ENCODE measurements around the gene ZNF580.

The ZNF580 gene

DNA sequence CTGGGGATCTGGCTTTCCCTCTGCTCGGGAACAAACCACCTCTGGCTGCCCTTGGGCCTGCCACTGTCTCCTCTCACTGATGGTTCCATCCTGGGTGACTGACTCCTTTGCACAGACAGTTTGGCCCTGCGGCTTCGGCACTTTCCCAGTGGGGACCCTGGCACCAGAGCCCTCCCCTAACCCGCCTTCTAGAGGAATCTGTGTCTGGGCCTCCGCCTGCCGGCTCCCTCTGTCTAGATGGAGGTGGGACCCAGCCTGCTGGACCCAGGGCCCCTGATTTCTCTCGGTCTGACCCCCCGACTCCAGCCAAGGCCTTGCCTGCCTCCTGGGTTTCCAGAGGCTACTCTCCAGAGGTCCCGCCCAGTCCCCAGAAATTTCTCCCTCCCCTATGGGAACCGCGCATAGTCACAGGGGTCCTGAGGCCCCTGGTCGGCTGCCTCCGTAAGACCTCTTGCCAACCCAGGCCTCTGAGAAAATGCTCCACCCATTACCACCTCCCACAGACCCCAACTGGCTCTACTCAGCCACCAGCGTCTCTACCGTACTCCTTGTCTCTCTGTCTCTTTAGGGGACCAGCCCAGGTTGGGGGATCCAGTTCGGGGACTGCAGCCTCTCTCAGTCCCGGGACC is 9.9 kb downstream of the ZNF580 start:
- no peak overlapping the region for H3K4me3 ChIP-seq (ENCODE audit: low read depth, low read length)
- TF ChIP-seq, protein P1, sequence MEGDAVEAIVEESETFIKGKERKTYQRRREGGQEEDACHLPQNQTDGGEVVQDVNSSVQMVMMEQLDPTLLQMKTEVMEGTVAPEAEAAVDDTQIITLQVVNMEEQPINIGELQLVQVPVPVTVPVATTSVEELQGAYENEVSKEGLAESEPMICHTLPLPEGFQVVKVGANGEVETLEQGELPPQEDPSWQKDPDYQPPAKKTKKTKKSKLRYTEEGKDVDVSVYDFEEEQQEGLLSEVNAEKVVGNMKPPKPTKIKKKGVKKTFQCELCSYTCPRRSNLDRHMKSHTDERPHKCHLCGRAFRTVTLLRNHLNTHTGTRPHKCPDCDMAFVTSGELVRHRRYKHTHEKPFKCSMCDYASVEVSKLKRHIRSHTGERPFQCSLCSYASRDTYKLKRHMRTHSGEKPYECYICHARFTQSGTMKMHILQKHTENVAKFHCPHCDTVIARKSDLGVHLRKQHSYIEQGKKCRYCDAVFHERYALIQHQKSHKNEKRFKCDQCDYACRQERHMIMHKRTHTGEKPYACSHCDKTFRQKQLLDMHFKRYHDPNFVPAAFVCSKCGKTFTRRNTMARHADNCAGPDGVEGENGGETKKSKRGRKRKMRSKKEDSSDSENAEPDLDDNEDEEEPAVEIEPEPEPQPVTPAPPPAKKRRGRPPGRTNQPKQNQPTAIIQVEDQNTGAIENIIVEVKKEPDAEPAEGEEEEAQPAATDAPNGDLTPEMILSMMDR (conservative IDR thresholded peaks at IDR 0.05; ENCODE audit: low read depth, low read length), result no peak
- DNase-seq (ENCODE audit: low read depth), result no peak

DNA sequence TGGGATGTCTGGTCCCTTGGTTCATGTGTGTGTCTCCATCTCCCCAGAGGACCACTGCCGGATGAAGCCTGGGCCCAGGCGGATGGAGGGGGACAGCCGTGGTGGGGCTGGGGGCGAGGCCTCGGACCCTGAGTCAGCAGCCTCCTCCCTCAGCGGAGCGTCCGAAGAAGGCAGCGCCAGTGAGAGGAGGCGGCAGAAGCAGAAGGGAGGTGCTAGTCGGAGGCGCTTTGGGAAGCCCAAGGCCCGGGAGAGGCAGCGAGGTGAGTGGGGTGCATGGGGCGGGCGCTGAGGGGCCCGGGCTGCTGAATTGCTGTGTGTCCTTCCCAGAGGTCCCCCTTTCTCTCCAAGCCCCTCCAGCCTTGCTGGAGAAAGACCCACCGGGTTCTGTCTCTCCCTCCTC is 10.4 kb downstream of the ZNF580 start:
- no peak for DNase-seq (ENCODE audit: low read depth)
- TF ChIP-seq, protein P1 (conservative IDR thresholded peaks at IDR 0.05; ENCODE audit: low read depth, low read length), result no peak
- no peak overlapping the region for H3K4me3 ChIP-seq (ENCODE audit: low read depth, low read length)

DNA sequence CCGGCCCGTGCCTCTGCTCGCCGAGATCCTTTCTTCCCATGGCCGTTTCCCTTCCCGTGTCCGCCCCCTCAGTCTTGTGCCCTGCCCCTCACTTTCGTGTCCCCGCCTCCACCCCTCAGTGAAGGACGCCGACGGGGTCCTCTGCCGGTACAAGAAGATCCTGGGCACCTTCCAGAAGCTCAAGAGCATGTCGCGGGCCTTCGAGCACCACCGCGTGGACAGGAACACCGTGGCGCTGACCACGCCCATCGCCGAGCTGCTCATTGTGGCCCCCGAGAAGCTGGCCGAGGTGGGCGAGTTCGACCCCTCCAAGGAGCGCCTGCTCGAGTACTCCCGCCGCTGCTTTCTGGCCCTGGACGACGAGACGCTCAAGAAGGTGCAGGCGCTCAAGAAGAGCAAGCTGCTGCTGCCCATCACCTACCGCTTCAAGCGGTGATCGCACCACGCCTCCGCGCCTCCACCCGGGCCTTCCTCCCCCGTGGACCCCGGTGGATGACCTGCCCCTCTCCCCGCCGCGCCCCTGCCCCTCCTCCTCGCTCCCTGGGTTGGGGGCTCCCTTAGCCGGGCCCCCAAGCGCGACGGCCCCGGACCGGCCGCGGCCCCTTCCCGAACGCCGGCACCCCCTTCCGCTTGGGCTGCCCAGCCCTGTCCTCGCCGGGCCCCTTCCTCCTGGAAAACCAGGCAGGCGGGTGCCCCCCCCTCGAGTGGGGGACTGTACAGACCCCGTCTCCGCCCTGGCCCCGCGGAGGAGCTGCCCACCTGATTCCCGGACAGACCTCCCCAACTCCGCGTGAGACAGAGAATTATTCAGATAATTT is 11.7 kb downstream of the ZNF580 start:
- no peak for DNase-seq (ENCODE audit: low read depth)
- TF ChIP-seq, protein P1 (conservative IDR thresholded peaks at IDR 0.05; ENCODE audit: low read depth, low read length), result no peak
- H3K4me3 ChIP-seq (ENCODE audit: low read depth, low read length), result no peak overlapping the region

DNA sequence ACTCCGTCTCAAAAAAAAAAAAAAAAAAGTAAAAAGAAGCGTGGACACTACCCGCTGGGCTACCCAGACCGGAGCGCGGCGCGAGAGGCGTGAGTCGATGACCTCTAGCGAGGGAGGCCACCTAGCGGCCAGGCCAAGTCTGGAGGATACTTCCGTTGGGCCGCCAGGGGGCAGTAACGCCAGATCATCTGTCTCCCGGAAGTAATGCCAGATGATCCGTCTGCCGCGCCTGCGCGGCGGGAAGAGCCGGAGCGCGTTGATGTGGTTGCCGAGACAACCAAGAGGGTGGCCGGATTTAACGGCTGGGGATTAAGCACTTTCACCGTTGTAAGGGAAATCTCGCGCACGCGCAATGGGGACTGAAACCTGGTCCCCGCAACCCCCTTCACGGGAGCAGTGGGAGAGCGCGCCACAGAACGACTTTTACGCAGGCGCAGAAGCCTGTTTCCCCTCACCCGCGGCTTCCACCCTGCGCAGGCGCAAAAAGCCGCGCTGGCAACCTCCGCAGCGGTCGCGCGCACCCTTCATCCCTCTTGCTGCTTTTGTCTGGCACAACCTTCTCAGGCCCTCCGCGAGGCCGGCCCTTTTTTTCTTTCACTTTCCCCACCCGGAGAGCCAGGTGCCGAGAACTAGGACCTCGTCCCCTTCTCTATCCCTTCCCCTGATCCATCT is 13.0 kb downstream of the ZNF580 start:
- TF ChIP-seq, protein P1 (conservative IDR thresholded peaks at IDR 0.05; ENCODE audit: low read depth, low read length), result peak; percentile 99
- DNase-seq (ENCODE audit: low read depth), result peak; percentile 99
- H3K4me3 ChIP-seq (ENCODE audit: low read depth, low read length), result peak overlapping the region; percentile 66

DNA sequence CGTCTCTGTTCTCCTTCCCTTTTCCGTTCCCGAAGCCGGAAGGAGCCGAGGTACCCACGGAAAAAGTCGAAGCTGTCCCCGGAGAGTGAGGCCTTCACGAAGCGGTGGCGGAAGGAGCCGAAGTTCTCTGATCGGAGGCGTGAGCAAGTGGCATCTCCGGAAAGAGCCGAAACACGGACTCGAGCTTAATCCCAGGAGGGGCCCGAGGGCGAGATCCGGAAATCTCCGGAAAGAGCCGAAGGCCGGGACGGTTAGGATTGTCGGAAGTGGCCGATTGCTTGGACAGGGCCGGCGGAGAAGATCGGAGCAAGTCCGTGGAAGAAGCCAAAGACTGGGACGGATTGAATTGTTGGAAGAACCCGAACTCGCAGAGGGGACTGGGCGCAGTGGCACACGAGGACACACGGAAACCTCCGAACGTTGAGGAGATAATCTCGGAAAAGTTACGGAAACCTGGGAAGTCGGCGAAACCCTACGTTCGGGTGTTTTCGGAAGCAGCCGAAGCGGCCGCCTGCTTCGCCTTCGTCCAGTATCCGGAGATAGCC is 13.6 kb downstream of the ZNF580 start:
- H3K4me3 ChIP-seq (ENCODE audit: low read depth, low read length), result peak overlapping the region; percentile 66
- TF ChIP-seq, protein P1 (conservative IDR thresholded peaks at IDR 0.05; ENCODE audit: low read depth, low read length), result no peak
- peak; percentile 100 for DNase-seq (ENCODE audit: low read depth)

DNA sequence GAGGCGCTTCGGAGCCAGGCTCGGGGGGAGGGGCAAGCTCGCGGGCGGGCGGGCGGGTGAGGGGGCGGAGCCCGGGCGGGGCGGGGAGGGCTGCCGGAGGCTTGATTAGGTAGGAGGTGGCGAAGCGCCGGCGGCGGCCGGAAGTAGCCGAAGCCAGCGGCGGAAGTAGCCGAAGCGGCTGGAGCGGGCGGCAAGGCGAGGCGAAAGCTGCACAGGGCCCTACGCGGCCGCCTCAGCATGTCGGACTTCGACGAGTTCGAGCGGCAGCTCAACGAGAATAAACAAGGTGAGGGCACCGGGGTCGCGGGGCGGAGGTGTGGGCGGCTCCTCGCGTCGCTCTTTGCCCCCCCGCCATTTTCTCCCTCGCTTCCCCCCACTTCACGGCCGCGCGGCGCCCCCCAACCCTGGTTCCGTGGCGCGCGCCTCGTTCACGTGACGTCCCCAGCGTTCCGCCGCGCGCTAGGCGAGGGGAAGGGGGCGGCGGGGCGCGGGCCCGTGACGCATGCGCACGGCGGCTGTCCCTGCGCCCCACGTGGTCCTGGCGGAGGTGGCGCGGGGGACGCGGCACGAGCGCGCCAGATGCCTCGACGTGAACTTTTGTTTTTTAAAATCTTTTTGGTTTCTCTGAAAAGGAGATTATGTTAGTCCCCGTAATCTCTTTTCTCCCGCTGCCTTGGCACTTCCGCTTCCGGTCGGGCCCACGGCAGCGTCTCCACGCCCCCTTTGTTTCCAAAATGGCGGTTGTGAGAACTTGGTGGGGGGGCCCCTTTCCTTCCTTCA is 14.3 kb downstream of the ZNF580 start, which contains the start of gene U2AF2:
Gene U2AF2, plus strand, starts transcription at position 168 of the 780 bp plus-strand sequence. Its CDS starts 70 bp downstream, at position 238.
- H3K4me3 ChIP-seq (ENCODE audit: low read depth, low read length), result peak within 1 kb of the TSS; percentile 96
- peak; percentile 95 for DNase-seq (ENCODE audit: low read depth)
- TF ChIP-seq, protein P1 (conservative IDR thresholded peaks at IDR 0.05; ENCODE audit: low read depth, low read length), result no peak

All from choroid plexus epithelial cell (primary cell).